ENCODE results near the gene SLC9A9.

The SLC9A9 gene

DNA sequence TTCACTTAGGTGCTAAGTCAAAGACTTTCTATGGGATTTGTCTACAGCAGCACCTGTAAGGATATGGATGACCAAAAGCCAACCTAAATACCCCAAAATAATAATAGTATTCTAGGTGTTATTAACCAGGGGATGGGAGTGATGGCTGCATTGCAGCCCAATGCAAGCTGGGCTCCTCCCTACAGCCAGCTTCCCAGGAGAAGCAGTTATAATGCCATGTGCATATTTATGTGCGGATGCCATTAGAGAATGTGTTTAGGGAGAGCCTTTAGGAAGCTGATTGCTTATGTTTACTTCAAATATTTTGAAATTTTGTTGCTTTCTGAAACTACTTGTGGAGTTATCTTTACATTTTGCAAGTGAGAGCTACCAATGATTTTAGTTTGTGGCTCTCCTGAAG lies 491.4 kb downstream of the SLC9A9 start:
- DNase-seq (ENCODE audit: low spot score) = no peak

- DNase-seq (ENCODE audit: low spot score) = no peak
Measured at GRCh38 chr3:143354342-143354741, 493.9 kb downstream of the SLC9A9 start.

- DNase-seq (ENCODE audit: low spot score) = no peak
Measured at GRCh38 chr3:143352850-143353550, 495.3 kb downstream of the SLC9A9 start.

GRCh38 chr3:143351895-143352608 lies 496.2 kb downstream of the SLC9A9 start:
- DNase-seq (ENCODE audit: low spot score) = no peak

- DNase-seq (ENCODE audit: low spot score) = no peak
Measured at GRCh38 chr3:143351354-143351753, 496.9 kb downstream of the SLC9A9 start.

GRCh38 chr3:143349455-143349854 lies 498.8 kb downstream of the SLC9A9 start:
- DNase-seq (ENCODE audit: low spot score) = no peak

DNA sequence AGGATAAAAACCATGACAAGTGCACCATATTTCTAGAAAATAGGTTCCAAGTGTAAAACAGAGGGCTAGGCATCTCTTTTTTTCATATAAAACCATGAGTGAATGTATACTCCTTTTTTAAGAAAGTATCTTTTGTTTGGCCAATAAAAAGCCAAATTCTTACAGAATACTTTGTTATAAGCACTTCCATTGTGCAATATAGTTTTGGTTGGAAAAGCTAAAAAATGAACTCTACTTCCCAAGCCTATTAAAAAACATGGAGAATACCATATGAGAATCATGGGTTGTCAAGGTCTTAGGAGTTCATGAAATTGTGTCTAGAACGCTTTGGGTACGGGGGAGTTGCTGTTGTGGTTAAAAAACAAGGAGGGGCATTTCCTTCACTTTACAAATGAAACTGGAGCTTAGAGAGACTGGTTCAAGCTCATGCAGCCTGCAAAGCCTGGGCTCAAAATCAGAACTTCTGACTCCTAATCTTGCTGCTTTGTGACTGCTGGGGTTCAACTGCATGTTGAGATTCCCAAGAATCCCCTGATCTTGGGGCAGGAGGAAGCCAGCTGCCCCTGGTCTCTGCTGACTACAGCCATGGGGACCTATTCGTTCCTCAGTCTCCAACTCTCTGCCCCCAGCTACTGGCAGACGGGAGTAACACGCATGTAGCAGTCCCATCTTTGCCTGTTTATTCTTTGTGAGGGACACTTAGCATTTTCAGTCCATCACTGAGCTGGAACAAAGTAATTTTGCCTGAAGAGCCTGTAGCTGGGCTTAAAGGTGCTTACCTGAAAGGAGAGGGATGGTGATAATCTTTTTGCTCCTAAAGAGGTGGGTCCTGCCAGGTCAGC lies 499.6 kb downstream of the SLC9A9 start:
- no peak for DNase-seq (ENCODE audit: low spot score)

DNA sequence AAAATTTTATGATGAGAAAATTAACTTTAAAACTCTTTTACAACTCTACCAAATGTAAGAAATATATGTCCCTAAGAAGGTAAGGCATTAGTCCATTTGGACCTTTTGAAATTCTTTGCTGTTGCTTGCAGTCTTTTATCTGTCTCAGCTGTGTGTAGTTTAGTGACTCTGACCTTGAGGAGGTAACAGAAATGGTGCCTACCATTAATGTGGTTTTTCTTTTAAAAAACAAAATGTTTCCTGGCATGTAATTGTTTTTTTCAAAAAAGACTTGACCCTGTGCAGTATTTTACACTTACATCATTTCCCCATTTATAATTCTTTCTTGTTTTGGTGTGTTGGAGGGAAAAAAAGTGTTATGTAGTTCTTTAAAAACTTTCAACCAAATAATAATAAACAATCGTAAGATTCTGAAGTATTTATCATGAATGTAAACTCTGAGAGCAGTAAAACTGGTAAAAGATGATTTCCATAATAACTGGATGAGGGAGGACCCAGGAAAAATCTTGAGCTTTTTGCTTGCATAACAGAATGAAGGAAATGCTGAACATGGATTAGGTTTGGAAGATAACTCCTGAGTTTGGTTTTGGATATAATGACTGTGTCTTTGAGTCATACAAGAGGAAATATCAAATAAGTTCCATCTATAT lies 503.6 kb downstream of the SLC9A9 start:
- no peak for DNase-seq (ENCODE audit: low spot score)

GRCh38 chr3:143343944-143344343 lies 504.3 kb downstream of the SLC9A9 start:
- DNase-seq (ENCODE audit: low spot score) = no peak

- DNase-seq (ENCODE audit: low spot score) = no peak
Measured at GRCh38 chr3:143343031-143343430, 505.2 kb downstream of the SLC9A9 start.

DNA sequence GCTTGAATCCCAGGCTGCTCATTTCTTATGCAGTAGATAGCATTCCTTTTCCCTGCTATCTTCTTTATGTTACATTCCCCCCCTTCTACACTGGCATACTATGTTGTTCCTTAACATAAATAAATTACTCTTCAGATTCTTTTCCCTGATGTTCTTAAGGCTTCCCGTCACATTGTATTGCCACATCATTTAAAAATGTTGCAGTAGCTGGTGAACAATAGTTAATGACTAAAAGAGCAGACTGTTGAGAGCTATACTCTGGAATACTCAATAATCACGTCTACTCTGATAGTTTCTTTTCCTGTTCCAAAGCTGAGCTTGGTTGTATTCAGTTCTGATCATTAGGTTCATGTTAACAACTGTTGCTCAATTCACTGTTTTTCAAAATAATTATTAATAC lies 508.8 kb downstream of the SLC9A9 start:
- DNase-seq (ENCODE audit: low spot score) = no peak

DNA sequence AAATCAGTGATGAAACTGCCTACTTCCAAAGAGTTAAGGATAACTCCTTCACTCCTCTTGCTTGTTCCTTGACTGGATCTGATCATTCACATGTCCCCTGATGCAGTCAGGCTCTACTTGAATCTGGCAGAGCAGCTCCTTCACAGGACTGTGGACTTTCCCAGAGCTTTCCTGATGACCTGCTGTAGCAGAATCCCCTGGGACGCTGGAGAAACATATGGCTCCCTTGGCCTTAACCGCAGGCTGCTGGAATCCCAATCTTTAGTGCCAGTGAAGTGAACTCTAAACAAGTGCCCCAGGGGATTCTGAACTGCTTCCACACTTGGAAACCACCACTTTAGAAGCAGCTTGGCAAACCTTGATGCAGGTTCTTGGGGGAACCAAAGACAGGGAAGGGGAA lies 510.9 kb downstream of the SLC9A9 start:
- no peak for DNase-seq (ENCODE audit: low spot score)

DNA sequence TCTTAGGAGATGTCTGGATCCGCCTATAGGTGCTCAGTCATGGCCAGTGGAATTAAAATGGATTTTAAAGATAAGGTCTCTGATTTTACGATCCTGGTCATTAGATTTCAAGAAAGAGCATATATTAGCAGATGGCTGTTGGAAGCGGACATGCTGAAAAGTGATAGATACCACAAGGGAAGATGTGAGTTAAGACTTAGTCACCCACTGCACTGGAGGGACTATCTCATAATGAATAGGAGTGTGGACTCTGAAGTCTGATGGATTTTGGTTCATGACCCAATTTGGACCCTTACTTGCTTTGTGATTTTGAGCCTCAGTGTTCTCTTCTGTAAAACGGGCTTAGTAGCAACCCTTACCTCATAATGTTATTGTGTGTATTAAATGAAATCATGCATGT lies 514.0 kb downstream of the SLC9A9 start:
- no peak for DNase-seq (ENCODE audit: low spot score)

- no peak for DNase-seq (ENCODE audit: low spot score)
Measured at GRCh38 chr3:143333367-143333766, 514.9 kb downstream of the SLC9A9 start.

GRCh38 chr3:143332026-143332425 lies 516.2 kb downstream of the SLC9A9 start:
- DNase-seq (ENCODE audit: low spot score) = no peak

DNA sequence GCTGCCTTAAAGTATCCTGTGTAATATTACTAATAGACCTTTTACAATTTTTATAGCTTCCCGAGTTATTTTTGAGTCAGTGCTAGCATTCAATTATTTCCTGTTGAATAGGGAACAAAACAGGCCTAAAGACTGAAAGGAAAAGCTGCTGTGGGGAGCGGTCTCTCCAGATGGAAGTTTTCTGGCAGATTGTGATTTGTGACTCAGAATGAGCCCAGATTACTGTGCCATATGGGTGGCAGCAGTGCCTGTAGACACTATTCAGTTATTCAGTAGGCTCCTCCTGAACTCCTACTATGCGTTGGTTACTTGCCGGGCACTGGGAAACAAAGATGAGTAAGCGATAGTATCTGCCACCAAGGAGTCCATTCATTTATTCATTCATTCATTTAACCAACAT lies 516.9 kb downstream of the SLC9A9 start:
- DNase-seq (ENCODE audit: low spot score) = peak; percentile 27

GRCh38 chr3:143330296-143330868 lies 517.9 kb downstream of the SLC9A9 start:
- DNase-seq (ENCODE audit: low spot score) = no peak

GRCh38 chr3:143329567-143330211 lies 518.6 kb downstream of the SLC9A9 start:
- no peak for DNase-seq (ENCODE audit: low spot score)

GRCh38 chr3:143328451-143328850 lies 519.8 kb downstream of the SLC9A9 start:
- DNase-seq (ENCODE audit: low spot score) = no peak

- DNase-seq (ENCODE audit: low spot score) = no peak
Measured at GRCh38 chr3:143326983-143327778, 521.1 kb downstream of the SLC9A9 start.

Data from AG20443 (cell line).